GM12874 (cell line): ENCODE results near the gene RAB7B.

Experiments
- CTCF ChIP-seq: IDR thresholded peaks from 2 replicates; pipeline ENCODE4 v1.5.1; 2011; ENCODE audit warnings: low read depth, mild to moderate bottlenecking, control low read depth, low read length, moderate library complexity; ENCODE audit not compliant: insufficient read depth

RAB7B gene

GRCh38 chr1:205989786-205990185, 13.4 kb downstream of the RAB7B start:
- no peak for TF ChIP-seq CTCF

GRCh38 chr1:205988585-205988995, 14.6 kb downstream of the RAB7B start:
- no peak for TF ChIP-seq CTCF

GRCh38 chr1:205986861-205987260, 16.3 kb downstream of the RAB7B start:
- TF ChIP-seq CTCF: no peak

GRCh38 chr1:205986292-205986691, 16.9 kb downstream of the RAB7B start:
- 0 out of 2 replicates have a peak, but pooled peaks have one; percentile 6 for TF ChIP-seq CTCF

- TF ChIP-seq CTCF: no peak
These were observed 17.7 kb downstream of the RAB7B start for GRCh38 chr1:205985330-205986005.

GRCh38 chr1:205983925-205984725, 19.1 kb downstream of the RAB7B start:
- TF ChIP-seq CTCF: peak; percentile 97

GRCh38 chr1:205981257-205981656, 21.9 kb downstream of the RAB7B start:
- no peak for TF ChIP-seq CTCF
